GM21825 (cell line): ENCODE results near the gene FAM83F.

Source experiments
- ATAC-seq: cut with Tn5 transposase; IDR thresholded peaks from one replicate; pipeline ENCODE4 v1.9.1; 2021; ENCODE audit warnings: mild to moderate bottlenecking, moderate library complexity; ENCODE audit not compliant: unreplicated experiment

The FAM83F gene

GRCh38 chr22:39962071-39962470 lies 32.7 kb upstream of the FAM83F start:
- ATAC-seq, result no peak

- no peak for ATAC-seq
Measured at GRCh38 chr22:39965748-39966147, 29.0 kb upstream of the FAM83F start.

- ATAC-seq, result no peak
Measured at GRCh38 chr22:39966470-39966869, 28.3 kb upstream of the FAM83F start.

- no peak for ATAC-seq
Measured at GRCh38 chr22:39967103-39967829, 27.5 kb upstream of the FAM83F start.

GRCh38 chr22:39967996-39968972 lies 26.5 kb upstream of the FAM83F start:
- ATAC-seq, result no peak

- no peak for ATAC-seq
Measured at GRCh38 chr22:39970742-39971141, 24.0 kb upstream of the FAM83F start.

- ATAC-seq, result no peak
Measured at GRCh38 chr22:39972641-39973040, 22.1 kb upstream of the FAM83F start.

GRCh38 chr22:39973656-39974055 lies 21.1 kb upstream of the FAM83F start:
- no peak for ATAC-seq

GRCh38 chr22:39974065-39974464 lies 20.7 kb upstream of the FAM83F start:
- ATAC-seq, result no peak

- no peak for ATAC-seq
Measured at GRCh38 chr22:39979048-39979447, 15.7 kb upstream of the FAM83F start.

- no peak for ATAC-seq
Measured at GRCh38 chr22:39979458-39979857, 15.3 kb upstream of the FAM83F start.

GRCh38 chr22:39980596-39980995 lies 14.2 kb upstream of the FAM83F start:
- ATAC-seq, result no peak

GRCh38 chr22:39983346-39983745 lies 11.4 kb upstream of the FAM83F start:
- no peak for ATAC-seq

GRCh38 chr22:39984006-39984405 lies 10.7 kb upstream of the FAM83F start:
- no peak for ATAC-seq

- no peak for ATAC-seq
Measured at GRCh38 chr22:39984746-39985145, 10.0 kb upstream of the FAM83F start.

GRCh38 chr22:39985383-39986035 lies 9.2 kb upstream of the FAM83F start:
- no peak for ATAC-seq

GRCh38 chr22:39988386-39989114 lies 6.2 kb upstream of the FAM83F start:
- ATAC-seq, result no peak

GRCh38 chr22:39989633-39990032 lies 5.1 kb upstream of the FAM83F start:
- no peak for ATAC-seq

GRCh38 chr22:39990686-39991085 lies 4.1 kb upstream of the FAM83F start:
- no peak for ATAC-seq

GRCh38 chr22:39991159-39991860 lies 3.4 kb upstream of the FAM83F start:
- no peak for ATAC-seq
